Activated T-cell treated with anti-CD3 and anti-CD28 coated beads, Interleukin-2, amount 50 U/mL, for 48 hours (primary cell): Measurements from ENCODE around the gene PCDHA5.

Experiments
- DNase-seq, 2 experiments: peaks; one replicate each; pipeline ENCODE4 v3.0.0-alpha.2; 2020

Gene PCDHA5

GRCh38 chr5:140868721-140869554 is 47.5 kb downstream of the PCDHA5 start, which contains the start of gene PCDHA11:
Gene PCDHA11, plus strand, starts transcription at chr5:140868957. Its CDS starts 147 bp downstream, at chr5:140869104.
- DNase-seq: no peak

- DNase-seq: no peak
Observed at GRCh38 chr5:140869555-140869886, 48.1 kb downstream of the PCDHA5 start.

- DNase-seq: no peak
Observed at GRCh38 chr5:140870221-140871201, 49.1 kb downstream of the PCDHA5 start.
